ENCODE results near the gene CDH23. TPM values are rescaled to one million over a fixed set of nuclear protein-coding genes. Genes with fewer than 3 reads are reported as not detected.

Gene CDH23
- total and polyA plus RNA-seq, 9 of the 15 experiments (the other 6 are each of a cell fraction or from before 2014, with no cell fraction given), result 0.18 to 1.2 (median 0.47) TPM

- intact Hi-C loops (cut with micrococcal nuclease), result no loop called here
- peaks cover 35% of the 10 kb centered on the region for H3K36me3 ChIP-seq (ENCODE audit: control insufficient read depth, insufficient read depth, low read length)
- TF ChIP-seq ZBTB11 (CRISPR knock-in tag; IDR thresholded peaks at IDR 0.05) (no peak), MYNN (IDR thresholded peaks at IDR 0.05) (no peak), MYNN (CRISPR knock-in tag; IDR thresholded peaks at IDR 0.05) (no peak), ZNF717 (CRISPR knock-in tag; IDR thresholded peaks at IDR 0.05) (no peak), HNRNPH1 (optimal IDR thresholded peaks at IDR 0.05; ENCODE audit: low read depth, low read length) (no peak), NFXL1 (CRISPR knock-in tag; IDR thresholded peaks at IDR 0.05) (no peak), HMBOX1 (IDR thresholded peaks at IDR 0.05) (no peak), TCF3 (CRISPR knock-in tag; IDR thresholded peaks at IDR 0.05) (no peak), CBX3 (IDR thresholded peaks at IDR 0.05; ENCODE audit: borderline replicate concordance in 1 of 2, low read length in 2 of 2) (no peak), SRF (CRISPR knock-in tag; IDR thresholded peaks at IDR 0.05) (no peak), TAF15 (IDR thresholded peaks at IDR 0.05; ENCODE audit: low read depth, low read length) (no peak)
- no peak overlapping the region for H3K27ac ChIP-seq (ENCODE audit: extremely low read depth, low read depth, low read length)
- FAIRE-seq, result no peak
- H3K9me1 ChIP-seq (ENCODE audit: control insufficient read depth, insufficient read depth, low read length), result no peaks in the 10 kb centered on the region
- H3K9me3 ChIP-seq (replicated peaks; ENCODE audit: control insufficient read depth, insufficient read depth, low read depth, low read length), result peaks cover 6% of the 10 kb centered on the region
- in situ Hi-C loops (cut with MboI), result no loop called here
- peaks cover 36% of the 10 kb centered on the region; the same call in 1 of the 2 replicates for H4K20me1 ChIP-seq (replicated peaks; ENCODE audit: control insufficient read depth, insufficient read depth, low read length)
- H3K4me1 ChIP-seq (replicated peaks in 1 of 2; ENCODE audit: control insufficient read depth in 2 of 2, insufficient read depth in 2 of 2, low read length in 2 of 2), result peaks cover 25 to 31% of the 10 kb centered on the region in 2 experiments
- DNase-seq (ENCODE audit: extremely low read depth in 1 of 4, low spot score in 3 of 4), result no peak
- no peak overlapping the region for H3K4me3 ChIP-seq
- WGBS (ENCODE audit: insufficient coverage, low coverage, missing lambda C conversion rate), result 94% methylated on average over 3 of the region's 3 CpGs
- BruUV-seq (replicated peaks), result no TSS peak
- H3K79me2 ChIP-seq (ENCODE audit: control insufficient read depth, insufficient read depth, low read length), result peaks cover 93% of the 10 kb centered on the region
- ChIA-PET POLR2A (interaction anchor here (1.2 to 1.3 kb wide), 2 partner anchors 8 to 13 kb away, joined by 3 to 4 read pairs; no protein-coding TSS in a partner anchor), CTCF (ENCODE audit: low intra/inter-chr PET ratio) (no interaction called here)
- H2AFZ ChIP-seq (ENCODE audit: low read depth, low read length), result no peak overlapping the region
- H3K27me3 ChIP-seq (ENCODE audit: control insufficient read depth in 2 of 2, insufficient read depth in 2 of 2, low read length in 2 of 2), result no peaks in the 10 kb centered on the region
- no peak overlapping the region; a peak in 1 of 4 replicates for H3K9ac ChIP-seq (ENCODE audit: insufficient read depth in 1 of 2, low read depth in 2 of 2, low read length in 2 of 2)
- H3K4me2 ChIP-seq (ENCODE audit: insufficient read depth, low read length), result no peak overlapping the region
- no peak for ATAC-seq
Measured at GRCh38 chr10:71846816-71847215, 450.1 kb downstream of the CDH23 start.
